GM12891 (cell line): Measurements from ENCODE around the gene IL17RD.

Source experiments
- DNase-seq: peaks from one replicate; pipeline ENCODE4 v3.0.0; 2011; ENCODE audit warnings: low spot score; ENCODE audit not compliant: insufficient read length
- FAIRE-seq: peaks from 2 replicates; lab custom pipeline; 2011; peaks lifted over from hg19 to GRCh38; lab: Jason Lieb, UNC
- PAX5 ChIP-seq: IDR thresholded peaks from 2 replicates; pipeline ENCODE4 v1.6.1; 2011; ENCODE audit warnings: low read length, moderate library complexity, mild to moderate bottlenecking; ENCODE audit not compliant: insufficient read depth, severe bottlenecking
- POLR2A ChIP-seq: IDR thresholded peaks from 2 replicates; pipeline ENCODE4 v1.6.1; 2011; ENCODE audit warnings: low read depth, low read length, control low read depth
- POLR2AphosphoS5 ChIP-seq: IDR thresholded peaks from 2 replicates; pipeline ENCODE4 v1.6.1; 2011; ENCODE audit warnings: low read depth, low read length, control low read depth
- POU2F2 ChIP-seq: IDR thresholded peaks from 2 replicates; pipeline ENCODE4 v1.6.1; 2011; ENCODE audit warnings: low read depth, mild to moderate bottlenecking, control low read depth, low read length, moderate library complexity
- SPI1 ChIP-seq: IDR thresholded peaks from 2 replicates; pipeline ENCODE4 v1.6.1; 2011; ENCODE audit warnings: low read depth, low read length, control low read depth
- TAF1 ChIP-seq: IDR thresholded peaks from 2 replicates; pipeline ENCODE4 v1.6.1; 2011; ENCODE audit warnings: low read depth, low read length, control low read depth

The IL17RD gene

GRCh38 chr3:57100046-57100695, 65.0 kb downstream of the IL17RD start:
- DNase-seq (peak; percentile 44), FAIRE-seq (peak; percentile 97)
- TF ChIP-seq SPI1 = no peak

GRCh38 chr3:57098418-57099310, 66.5 kb downstream of the IL17RD start:
- TF ChIP-seq SPI1 = no peak
- TF ChIP-seq PAX5 = no peak
- no peak for TF ChIP-seq POU2F2
- TF ChIP-seq POLR2A = no peak
- TF ChIP-seq TAF1 = no peak
- TF ChIP-seq POLR2AphosphoS5 = no peak
- FAIRE-seq (no peak), DNase-seq (no peak)

GRCh38 chr3:57097536-57097935, 67.6 kb downstream of the IL17RD start:
- TF ChIP-seq POLR2A (no peak), TAF1 (no peak), POU2F2 (no peak), SPI1 (no peak), PAX5 (no peak), POLR2AphosphoS5 (no peak)
- no peak for DNase-seq
- FAIRE-seq = no peak

GRCh38 chr3:57095363-57095762, 69.8 kb downstream of the IL17RD start:
- no peak for FAIRE-seq
- TF ChIP-seq POU2F2 (no peak), POLR2AphosphoS5 (no peak), PAX5 (no peak), TAF1 (no peak), SPI1 (no peak), POLR2A (no peak)
- DNase-seq = no peak

GRCh38 chr3:57094575-57094974, 70.6 kb downstream of the IL17RD start:
- no peak for DNase-seq
- no peak for FAIRE-seq
- TF ChIP-seq POLR2A (no peak), SPI1 (no peak), POU2F2 (no peak), POLR2AphosphoS5 (no peak), PAX5 (no peak), TAF1 (no peak)

GRCh38 chr3:57093971-57094535, 71.1 kb downstream of the IL17RD start:
- no peak for TF ChIP-seq POLR2AphosphoS5
- no peak for TF ChIP-seq POU2F2
- TF ChIP-seq TAF1 = no peak
- no peak for TF ChIP-seq POLR2A
- no peak for TF ChIP-seq SPI1
- DNase-seq (no peak), FAIRE-seq (no peak)

- TF ChIP-seq POLR2A = no peak
- no peak for TF ChIP-seq TAF1
- FAIRE-seq = no peak
- no peak for DNase-seq
Observed at GRCh38 chr3:57093489-57093888, 71.7 kb downstream of the IL17RD start.

GRCh38 chr3:57091521-57092273, 73.5 kb downstream of the IL17RD start:
- no peak for FAIRE-seq
- TF ChIP-seq POLR2AphosphoS5 (no peak), POLR2A (no peak), TAF1 (no peak), PAX5 (no peak), SPI1 (no peak), POU2F2 (no peak)
- no peak for DNase-seq

- FAIRE-seq (no peak), DNase-seq (no peak)
- TF ChIP-seq POLR2AphosphoS5 (no peak), POU2F2 (no peak), SPI1 (no peak), PAX5 (no peak)
Observed at GRCh38 chr3:57089043-57089442, 76.1 kb downstream of the IL17RD start.
